GM15510 (cell line): ENCODE measurements around the gene IKBKE.

Experiments
- POLR2A ChIP-seq: IDR thresholded peaks from 3 replicates; pipeline ENCODE4 v1.6.1; 2011; ENCODE audit warnings: borderline replicate concordance; ENCODE audit not compliant: insufficient read length; ENCODE audit errors: extremely low read depth

IKBKE gene

GRCh38 chr1:206507284-206508129, 37.2 kb downstream of the IKBKE start, which contains the start of gene RASSF5:
Gene RASSF5 (plus strand): TSS chr1:206507531. CDS start chr1:206507603, 72 bp downstream.
- peak; percentile 64 for TF ChIP-seq POLR2A

GRCh38 chr1:206508130-206508889, 38.0 kb downstream of the IKBKE start:
- TF ChIP-seq POLR2A = no peak

- no peak for TF ChIP-seq POLR2A
These were observed 38.7 kb downstream of the IKBKE start for GRCh38 chr1:206508956-206509355.

GRCh38 chr1:206509612-206510257, 39.5 kb downstream of the IKBKE start:
- TF ChIP-seq POLR2A = no peak

- no peak for TF ChIP-seq POLR2A
These were observed 40.1 kb downstream of the IKBKE start for GRCh38 chr1:206510371-206510770.

GRCh38 chr1:206511362-206512057, 41.2 kb downstream of the IKBKE start:
- TF ChIP-seq POLR2A = no peak

GRCh38 chr1:206512058-206512850, 42.0 kb downstream of the IKBKE start:
- TF ChIP-seq POLR2A = no peak

GRCh38 chr1:206512851-206513180, 42.5 kb downstream of the IKBKE start:
- no peak for TF ChIP-seq POLR2A

GRCh38 chr1:206513312-206514111, 43.2 kb downstream of the IKBKE start:
- TF ChIP-seq POLR2A = no peak

GRCh38 chr1:206514813-206515387, 44.6 kb downstream of the IKBKE start:
- no peak for TF ChIP-seq POLR2A

GRCh38 chr1:206516728-206516990, 46.4 kb downstream of the IKBKE start:
- TF ChIP-seq POLR2A = no peak

- TF ChIP-seq POLR2A = no peak
These were observed 47.5 kb downstream of the IKBKE start for GRCh38 chr1:206517784-206518183.

GRCh38 chr1:206518206-206518605, 47.9 kb downstream of the IKBKE start:
- no peak for TF ChIP-seq POLR2A
